Mucosa of rectum (tissue), 2 donors: Measurements from ENCODE around the gene SSC5D.
A peak's percentile ranks its signal among the peaks of the same experiment; 100 is the strongest.

Experiments
- H3K27ac ChIP-seq, 2 donors: one replicate each; pipeline ENCODE4 v1.7.0; 2013; ENCODE audit warnings: inconsistent platforms in 2 of 2, low read depth in 2 of 2, low read length in 2 of 2
- H3K27me3 ChIP-seq, 2 donors: one replicate each; pipeline ENCODE4 v1.7.0; 2013; ENCODE audit warnings: low read length in 2 of 2; ENCODE audit not compliant: control insufficient read depth in 2 of 2, insufficient read depth in 2 of 2
- H3K36me3 ChIP-seq, 2 donors: one replicate each; pipeline ENCODE4 v1.7.0; 2013; ENCODE audit warnings: low read length in 2 of 2; ENCODE audit not compliant: control insufficient read depth in 2 of 2, insufficient read depth in 2 of 2
- H3K4me1 ChIP-seq, 2 donors: one replicate each; pipeline ENCODE4 v1.7.0; 2013; ENCODE audit warnings: low read length in 2 of 2, mild to moderate bottlenecking in 1 of 2; ENCODE audit not compliant: control insufficient read depth in 2 of 2, insufficient read depth in 2 of 2
- H3K4me3 ChIP-seq, 2 donors: one replicate each; pipeline ENCODE4 v1.7.0; 2013; ENCODE audit warnings: low read length in 2 of 2
- H3K9ac ChIP-seq, 2 donors: one replicate each; pipeline ENCODE4 v1.7.0; 2013; ENCODE audit warnings: low read length in 2 of 2, low read depth in 1 of 2, mild to moderate bottlenecking in 1 of 2
- H3K9me3 ChIP-seq, 2 donors: one replicate each; pipeline ENCODE4 v1.7.0; 2013; ENCODE audit warnings: low read length in 2 of 2; ENCODE audit not compliant: control insufficient read depth in 2 of 2
- donor health status: healthy.
- donor health status: Normal muscosa, but diverticular disease.

The SSC5D gene

DNA sequence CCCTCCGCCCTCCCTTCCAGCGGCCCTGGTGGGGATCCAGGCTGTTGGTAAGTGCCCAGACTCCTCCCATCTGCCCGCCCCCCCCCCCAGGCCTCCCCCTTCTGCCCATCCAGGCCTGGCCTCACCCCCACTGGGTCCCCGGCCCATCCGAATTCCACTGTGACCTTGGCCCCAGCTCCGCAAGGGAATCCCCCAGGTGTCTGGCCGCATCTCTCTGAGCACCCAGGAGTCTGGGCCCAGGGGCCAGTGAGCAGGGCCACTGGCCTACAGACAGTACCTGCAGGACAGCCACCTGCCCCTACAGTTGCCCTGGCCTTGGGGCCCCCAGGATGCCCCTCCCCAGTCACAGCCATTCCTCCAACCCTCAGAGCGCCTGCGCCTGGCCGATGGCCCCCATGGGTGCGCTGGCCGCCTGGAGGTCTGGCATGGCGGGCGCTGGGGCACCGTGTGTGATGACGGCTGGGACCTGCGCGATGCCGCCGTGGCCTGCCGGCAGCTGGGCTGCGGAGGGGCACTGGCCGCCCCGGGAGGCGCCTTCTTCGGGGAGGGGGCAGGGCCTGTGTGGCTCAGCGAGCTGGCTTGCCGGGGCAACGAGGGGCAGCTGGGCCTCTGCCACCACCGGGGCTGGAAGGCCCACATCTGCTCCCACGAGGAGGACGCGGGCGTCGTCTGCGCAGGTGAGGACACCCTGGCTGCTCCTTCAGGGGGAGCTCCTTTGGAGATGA lies 912 bp downstream of the SSC5D start:
- H3K9ac ChIP-seq = no peak overlapping the region
- no peaks in the 10 kb centered on the region for H3K9me3 ChIP-seq
- peaks cover 9 to 17% of the 10 kb centered on the region in 2 donors for H3K4me1 ChIP-seq
- H3K27ac ChIP-seq = no peak overlapping the region
- H3K27me3 ChIP-seq = peaks cover 3 to 8% of the 10 kb centered on the region in 2 donors
- H3K4me3 ChIP-seq = no peak overlapping the region
- H3K36me3 ChIP-seq = no peaks in the 10 kb centered on the region

GRCh38 chr19:55489711-55490477 lies 1.7 kb downstream of the SSC5D start:
- Histone ChIP-seq H3K4me3 (no peak overlapping the region), H3K27me3 (peaks cover 3 to 9% of the 10 kb centered on the region in 2 donors), H3K9ac (no peak overlapping the region), H3K27ac (no peak overlapping the region), H3K9me3 (no peaks in the 10 kb centered on the region), H3K36me3 (no peaks in the 10 kb centered on the region), H3K4me1 (peaks cover 5 to 14% of the 10 kb centered on the region in 2 donors)

GRCh38 chr19:55490478-55491432 lies 2.5 kb downstream of the SSC5D start:
- Histone ChIP-seq H3K9ac (no peak overlapping the region), H3K4me1 (peaks cover 0 to 11% of the 10 kb centered on the region in 2 donors), H3K27ac (peak overlapping the region in 1 of 2 donors; percentile 32), H3K9me3 (no peaks in the 10 kb centered on the region), H3K27me3 (peaks cover 3 to 9% of the 10 kb centered on the region in 2 donors), H3K4me3 (no peak overlapping the region), H3K36me3 (no peaks in the 10 kb centered on the region)

DNA sequence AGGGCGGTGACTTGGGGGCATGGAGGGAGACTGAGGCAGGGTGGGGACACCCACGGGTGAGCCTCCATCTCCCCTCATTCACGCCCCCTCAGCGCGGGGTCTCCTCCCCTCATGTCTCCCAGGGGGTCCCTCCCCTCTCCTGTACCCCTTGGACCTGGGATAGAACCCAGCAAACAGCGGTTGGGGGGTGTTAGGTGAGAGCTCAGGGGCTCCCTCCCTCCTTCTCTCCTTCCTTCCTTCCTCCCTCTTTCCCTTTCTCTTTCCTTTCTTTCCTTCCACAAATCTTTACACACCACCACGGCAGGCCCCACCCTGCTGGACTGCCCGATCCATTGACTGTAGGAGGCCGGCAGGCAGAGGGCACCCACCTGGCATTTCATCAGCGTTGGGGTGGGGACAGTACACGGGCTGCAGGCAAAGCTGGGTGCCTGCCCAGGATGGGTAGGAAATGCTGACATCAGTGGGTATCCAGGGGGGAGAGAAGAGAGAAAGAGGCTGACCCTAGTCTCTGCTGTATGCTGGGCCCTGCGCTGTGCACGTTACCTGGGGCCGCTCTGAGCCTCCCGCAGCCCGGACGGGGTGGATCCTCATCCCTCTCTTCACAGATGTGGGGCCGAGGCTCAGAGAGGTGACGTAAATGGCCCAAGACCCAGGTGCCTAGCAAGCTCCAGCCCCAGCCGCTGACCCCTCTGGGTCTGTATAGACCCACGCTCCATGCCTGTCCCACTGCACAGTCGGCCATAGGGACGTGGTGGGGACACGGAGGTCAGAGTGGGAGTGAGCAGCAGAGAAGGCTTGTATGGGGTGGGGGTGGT lies 3.5 kb downstream of the SSC5D start:
- H3K36me3 ChIP-seq = no peaks in the 10 kb centered on the region
- no peaks in the 10 kb centered on the region for H3K9me3 ChIP-seq
- no peak overlapping the region for H3K4me3 ChIP-seq
- no peak overlapping the region for H3K9ac ChIP-seq
- H3K4me1 ChIP-seq = peaks cover 0 to 8% of the 10 kb centered on the region in 2 donors
- peak overlapping the region in 1 of 2 donors; percentile 32 for H3K27ac ChIP-seq
- H3K27me3 ChIP-seq = peaks cover 3 to 9% of the 10 kb centered on the region in 2 donors

DNA sequence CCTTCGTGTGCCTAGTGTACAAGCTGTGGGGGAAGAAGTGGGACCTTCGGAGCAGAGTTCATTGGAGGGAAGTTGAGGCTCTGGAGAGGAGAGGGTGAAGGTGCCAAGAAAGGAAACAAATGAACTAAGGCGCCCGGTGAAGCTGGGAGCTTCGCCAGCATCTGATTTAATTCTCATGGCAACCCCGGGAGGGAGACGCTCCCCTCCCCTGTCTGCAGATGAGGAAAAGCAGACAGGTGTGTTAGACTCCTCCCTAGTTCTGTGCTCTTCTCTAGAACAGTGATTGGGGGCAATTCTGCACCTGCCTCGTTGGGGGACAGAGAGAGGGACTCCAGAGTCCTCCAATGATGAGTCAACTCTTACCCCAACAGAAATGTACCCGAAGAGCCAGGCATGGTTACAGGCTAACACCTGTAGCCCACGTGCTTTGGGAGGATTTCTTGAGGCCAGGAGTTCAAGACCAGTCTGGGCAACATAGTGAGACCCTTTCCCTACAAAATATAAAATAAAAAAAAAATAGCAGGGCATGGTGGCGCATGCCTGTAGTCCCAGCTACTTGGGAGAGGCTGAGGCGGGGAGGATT lies 4.2 kb downstream of the SSC5D start:
- H3K27me3 ChIP-seq = peaks cover 3 to 9% of the 10 kb centered on the region in 2 donors
- H3K4me1 ChIP-seq = peaks cover 0 to 5% of the 10 kb centered on the region in 2 donors
- H3K9me3 ChIP-seq = no peaks in the 10 kb centered on the region
- no peak overlapping the region for H3K9ac ChIP-seq
- no peak overlapping the region for H3K27ac ChIP-seq
- no peaks in the 10 kb centered on the region for H3K36me3 ChIP-seq
- H3K4me3 ChIP-seq = no peak overlapping the region

- Histone ChIP-seq H3K4me3 (no peak overlapping the region), H3K9me3 (no peaks in the 10 kb centered on the region), H3K9ac (no peak overlapping the region)
These were observed 4.9 kb downstream of the SSC5D start for GRCh38 chr19:55493052-55493644.

GRCh38 chr19:55493645-55494171 lies 5.5 kb downstream of the SSC5D start:
- H3K4me1 ChIP-seq = peaks cover 0 to 5% of the 10 kb centered on the region in 2 donors

More at GRCh38 chr19:55493052-55493644, 4.9 kb downstream of the SSC5D start:
- Histone ChIP-seq H3K27ac (peak overlapping the region; percentile 2 to 32), H3K4me1 (peaks cover 0 to 5% of the 10 kb centered on the region in 2 donors), H3K36me3 (no peaks in the 10 kb centered on the region), H3K27me3 (peaks cover 3 to 9% of the 10 kb centered on the region in 2 donors)

DNA sequence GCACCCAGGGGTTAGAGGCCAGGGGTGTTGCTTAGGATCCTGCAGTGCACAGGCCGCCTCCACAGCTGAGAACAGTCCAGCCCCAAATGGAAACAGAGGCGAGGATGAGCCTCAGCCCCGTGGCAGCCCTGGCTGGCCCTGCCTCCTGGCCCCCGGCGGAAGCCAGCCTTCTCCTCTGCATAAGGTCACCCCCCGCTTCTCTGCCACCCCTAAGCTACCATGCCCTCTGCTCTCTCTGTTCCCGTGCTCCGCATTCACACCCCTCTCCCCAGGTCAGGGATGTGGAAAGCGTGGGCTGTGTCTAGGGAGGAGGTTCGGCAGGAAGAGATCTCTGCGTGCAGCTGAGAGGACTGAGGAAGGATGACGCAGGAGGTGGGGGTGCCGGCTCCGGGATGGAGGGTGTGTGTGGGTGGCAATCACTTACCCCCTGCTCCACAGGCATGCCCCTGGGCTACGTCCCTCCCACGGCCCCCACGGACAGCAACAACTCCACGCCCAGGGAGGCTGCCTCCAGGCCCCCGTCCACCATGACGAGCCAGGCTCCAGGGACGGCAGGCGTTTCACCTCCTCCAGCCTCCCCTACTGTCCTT lies 6.0 kb downstream of the SSC5D start:
- H3K9ac ChIP-seq = peak overlapping the region in 1 of 2 donors; percentile 53
- peaks cover 0 to 5% of the 10 kb centered on the region in 2 donors for H3K4me1 ChIP-seq
- H3K27me3 ChIP-seq = peaks cover 3 to 9% of the 10 kb centered on the region in 2 donors
- H3K27ac ChIP-seq = peak overlapping the region; percentile 41 to 58
- H3K36me3 ChIP-seq = no peaks in the 10 kb centered on the region
- peak overlapping the region in 1 of 2 donors; percentile 22 for H3K4me3 ChIP-seq
- H3K9me3 ChIP-seq = no peaks in the 10 kb centered on the region

More at GRCh38 chr19:55493645-55494171, 5.5 kb downstream of the SSC5D start:
- peak overlapping the region in 1 of 2 donors; percentile 22 for H3K4me3 ChIP-seq
- no peaks in the 10 kb centered on the region for H3K9me3 ChIP-seq
- H3K27me3 ChIP-seq = peaks cover 3 to 9% of the 10 kb centered on the region in 2 donors
- no peaks in the 10 kb centered on the region for H3K36me3 ChIP-seq
- peak overlapping the region; percentile 41 to 58 for H3K27ac ChIP-seq
- peak overlapping the region in 1 of 2 donors; percentile 53 for H3K9ac ChIP-seq
